Activated CD4-positive, alpha-beta T cell treated with anti-CD3 and anti-CD28 coated beads, Interleukin-2, Interleukin-4, amounts not matched to agents 100 ng/mL and 50 ng/mL, durations not matched to agents 16 hours and 8 hours (primary cell): ENCODE results near the gene SPRR5.

ENCODE experiments used
- DNase-seq: peaks from one replicate; pipeline ENCODE4 v3.0.0-alpha.2; 2020; ENCODE audit warnings: low spot score

The SPRR5 gene

GRCh38 chr1:152946248-152946647 lies 758 bp upstream of the SPRR5 start:
- no peak for DNase-seq

GRCh38 chr1:152951711-152952110 lies 4.7 kb downstream of the SPRR5 start:
- no peak for DNase-seq

- no peak for DNase-seq
These were observed 6.8 kb downstream of the SPRR5 start for GRCh38 chr1:152953761-152954160.

DNA sequence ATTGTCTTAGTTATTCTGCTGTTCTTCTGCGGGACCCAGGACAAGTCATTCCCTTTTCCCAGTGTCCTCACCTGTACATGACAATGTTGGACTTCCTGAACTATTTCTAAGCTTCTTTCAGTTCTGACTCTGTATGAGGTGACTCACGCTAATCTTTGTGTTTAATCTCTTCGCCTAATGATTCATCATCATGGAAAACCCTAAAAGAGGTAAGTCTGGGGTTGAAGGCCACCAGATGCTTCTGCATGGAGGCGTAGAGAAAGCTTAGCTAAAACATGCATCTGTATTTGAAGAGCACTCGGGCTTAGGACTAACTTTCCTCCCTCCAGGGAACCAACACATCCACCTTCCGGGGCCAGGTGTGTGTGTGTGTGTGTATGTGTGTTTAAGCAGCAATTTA lies 7.4 kb downstream of the SPRR5 start:
- DNase-seq, result no peak

- DNase-seq, result no peak
These were observed 10.6 kb downstream of the SPRR5 start for GRCh38 chr1:152957561-152957960.

GRCh38 chr1:152959273-152959672 lies 12.3 kb downstream of the SPRR5 start:
- DNase-seq, result no peak

- DNase-seq, result no peak
These were observed 12.9 kb downstream of the SPRR5 start for GRCh38 chr1:152959801-152960451.

GRCh38 chr1:152960452-152961044 lies 13.5 kb downstream of the SPRR5 start:
- DNase-seq, result no peak

DNA sequence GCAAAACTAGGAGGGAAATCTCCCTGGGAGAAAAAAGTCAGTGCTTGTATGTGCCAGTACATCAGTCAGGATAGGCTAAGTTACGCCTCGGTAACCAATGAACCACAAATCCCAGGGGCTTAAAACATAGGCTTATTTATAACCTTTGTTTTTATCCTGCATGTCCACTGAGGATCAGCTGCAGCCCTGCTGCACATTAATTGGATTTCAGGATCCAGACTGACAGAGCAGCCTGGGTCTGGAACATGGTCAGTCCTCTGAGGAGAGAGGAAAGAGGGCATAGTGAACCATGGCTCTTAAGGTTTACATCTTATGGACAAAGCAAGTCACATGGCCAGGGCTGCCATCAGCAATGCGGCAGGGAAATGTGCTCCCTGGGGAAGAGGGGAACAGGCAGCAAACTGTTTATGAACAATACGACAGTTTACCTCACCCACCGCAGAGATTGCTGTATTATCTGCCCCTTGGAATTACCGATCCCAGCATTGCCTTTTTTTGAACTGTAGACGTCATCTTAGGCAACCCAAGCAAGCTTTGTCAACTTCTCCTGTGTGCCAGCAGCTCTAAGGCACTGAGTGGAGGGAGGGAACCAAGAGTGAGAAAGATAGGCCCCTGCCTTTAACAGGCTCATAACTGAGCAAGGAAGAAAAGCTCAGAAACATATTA lies 14.4 kb downstream of the SPRR5 start:
- no peak for DNase-seq

DNA sequence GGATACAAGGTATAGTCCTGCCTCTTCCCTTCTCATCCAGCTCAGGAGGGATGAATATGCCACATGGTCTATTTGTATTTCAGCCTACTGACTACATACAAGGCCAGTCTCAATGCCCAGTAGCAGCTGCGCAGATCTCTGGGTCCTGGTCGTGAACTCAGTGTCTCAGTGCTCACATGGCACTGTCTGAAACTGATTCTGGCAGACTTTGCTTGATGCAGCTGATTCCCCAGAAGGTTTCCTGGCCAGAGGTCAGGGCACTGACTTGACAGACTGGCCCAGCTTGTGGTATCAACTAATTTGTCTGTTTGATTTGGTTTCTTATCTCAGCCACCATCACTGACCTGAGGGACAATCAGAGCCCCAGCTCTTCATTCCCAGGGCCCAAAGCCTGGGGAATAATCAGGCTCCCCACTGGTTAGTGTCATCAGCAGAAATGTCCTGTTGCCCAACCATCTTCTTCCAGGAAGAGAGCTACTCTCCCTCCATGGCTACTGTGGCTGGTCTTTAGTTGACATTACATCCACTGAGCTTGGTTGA lies 15.9 kb downstream of the SPRR5 start:
- no peak for DNase-seq

DNA sequence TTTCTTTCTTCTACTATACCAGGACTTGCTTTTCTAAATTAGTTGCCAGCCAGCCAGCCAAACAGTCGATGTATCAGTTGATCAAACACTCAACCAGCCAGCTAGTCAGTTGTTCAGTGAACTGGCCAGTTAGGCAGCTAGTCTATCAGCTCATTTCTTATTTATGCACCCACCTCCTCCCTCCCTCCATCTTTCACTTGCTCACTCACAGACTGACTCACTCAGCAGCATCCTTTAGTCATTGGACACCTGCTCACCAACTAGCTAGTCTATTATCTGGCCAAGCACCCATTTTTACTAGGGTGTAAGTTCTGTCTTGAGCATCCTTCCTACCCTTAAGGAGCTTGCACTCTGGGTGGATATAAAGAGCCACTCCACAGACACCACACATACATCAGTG lies 17.5 kb downstream of the SPRR5 start:
- DNase-seq, result no peak

DNA sequence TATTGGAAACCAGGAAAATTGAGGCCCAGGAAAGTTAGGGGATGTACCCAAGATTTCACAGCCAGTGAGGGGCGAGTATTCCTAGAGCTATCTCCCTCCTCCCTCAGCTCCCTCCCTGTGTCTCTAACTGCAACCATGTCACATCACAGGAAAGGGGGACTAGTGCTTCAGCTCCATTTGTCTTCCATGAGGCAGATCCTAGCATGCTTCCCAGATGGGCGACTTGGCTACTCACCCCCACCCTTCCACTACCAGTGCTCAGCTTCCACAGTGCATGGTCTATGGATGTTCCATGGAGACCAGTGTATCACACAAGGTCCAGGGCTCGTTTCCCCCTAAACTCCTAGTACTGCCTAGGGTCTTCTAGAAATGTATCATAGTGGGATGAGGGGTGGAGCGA lies 18.8 kb downstream of the SPRR5 start:
- DNase-seq, result no peak

- DNase-seq, result peak; percentile 40
These were observed 20.2 kb downstream of the SPRR5 start for GRCh38 chr1:152967201-152967600.

DNA sequence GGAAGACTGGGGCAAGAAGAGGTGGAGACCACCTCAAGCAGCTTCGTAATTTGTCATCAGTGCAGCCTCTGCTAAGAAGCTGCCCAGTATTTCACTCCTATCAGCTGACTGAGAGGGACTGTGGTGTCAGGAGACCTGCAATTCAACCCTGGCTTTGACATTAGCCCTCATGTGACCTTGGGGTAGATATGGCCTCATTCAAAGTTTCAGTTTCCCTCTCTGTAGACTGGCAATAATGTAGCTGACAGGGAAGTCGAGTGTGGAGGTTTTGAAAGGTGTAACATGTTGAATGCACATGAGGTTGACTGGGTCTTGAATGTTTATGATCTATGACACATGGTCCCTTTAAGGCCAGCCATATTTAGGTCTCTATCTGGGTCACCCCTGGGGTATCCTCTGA lies 21.2 kb downstream of the SPRR5 start:
- DNase-seq, result peak; percentile 15

DNA sequence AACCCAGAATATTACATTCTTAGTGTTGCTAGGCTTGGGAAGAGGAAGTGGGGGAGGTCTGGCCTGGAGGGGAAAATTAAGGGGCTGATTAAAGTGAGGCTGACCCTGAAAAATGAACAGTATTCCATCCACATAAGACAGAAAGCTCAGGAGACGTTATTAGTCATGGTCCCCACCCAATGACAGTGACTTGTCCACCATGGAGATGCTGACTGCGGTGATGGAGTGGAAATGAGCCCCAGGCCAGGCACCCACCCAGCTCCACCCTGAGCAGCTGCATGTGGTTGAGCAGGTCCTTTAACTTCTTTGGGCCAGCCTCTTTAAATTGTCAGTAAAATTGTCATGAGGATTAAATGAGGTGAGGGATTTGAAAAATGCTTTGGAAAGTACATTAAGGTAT lies 22.0 kb downstream of the SPRR5 start:
- DNase-seq, result no peak

GRCh38 chr1:152970495-152970894 lies 23.5 kb downstream of the SPRR5 start, which contains the start of gene SPRR4:
TSS of gene SPRR4 (plus strand) at chr1:152970648. CDS start at chr1:152971891, 1,243 bp downstream.
- DNase-seq, result no peak

- DNase-seq, result no peak
These were observed 25.3 kb downstream of the SPRR5 start for GRCh38 chr1:152972196-152972886.

GRCh38 chr1:152976688-152977087 lies 29.7 kb downstream of the SPRR5 start:
- DNase-seq, result no peak

DNA sequence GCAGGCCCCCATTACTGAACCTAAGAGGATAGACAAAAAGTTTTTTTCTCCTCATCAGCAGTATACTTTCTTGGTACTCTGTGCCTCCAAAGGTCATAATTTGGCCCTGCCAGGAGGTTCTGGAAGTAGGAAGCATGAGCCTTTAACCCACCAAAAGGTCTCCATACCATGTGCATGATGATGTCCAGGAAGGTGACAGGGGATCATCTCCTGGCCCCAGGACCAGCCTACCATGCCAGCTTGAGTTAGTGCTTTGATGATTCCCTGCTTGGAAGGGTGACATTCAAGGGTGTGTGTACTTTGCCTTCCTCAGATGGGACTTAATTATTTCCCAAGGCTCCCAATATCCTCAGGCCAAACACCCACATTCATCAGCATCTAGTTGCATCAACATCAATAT lies 30.6 kb downstream of the SPRR5 start:
- DNase-seq, result no peak

- DNase-seq, result no peak
These were observed 33.7 kb downstream of the SPRR5 start for GRCh38 chr1:152980676-152981075.

DNA sequence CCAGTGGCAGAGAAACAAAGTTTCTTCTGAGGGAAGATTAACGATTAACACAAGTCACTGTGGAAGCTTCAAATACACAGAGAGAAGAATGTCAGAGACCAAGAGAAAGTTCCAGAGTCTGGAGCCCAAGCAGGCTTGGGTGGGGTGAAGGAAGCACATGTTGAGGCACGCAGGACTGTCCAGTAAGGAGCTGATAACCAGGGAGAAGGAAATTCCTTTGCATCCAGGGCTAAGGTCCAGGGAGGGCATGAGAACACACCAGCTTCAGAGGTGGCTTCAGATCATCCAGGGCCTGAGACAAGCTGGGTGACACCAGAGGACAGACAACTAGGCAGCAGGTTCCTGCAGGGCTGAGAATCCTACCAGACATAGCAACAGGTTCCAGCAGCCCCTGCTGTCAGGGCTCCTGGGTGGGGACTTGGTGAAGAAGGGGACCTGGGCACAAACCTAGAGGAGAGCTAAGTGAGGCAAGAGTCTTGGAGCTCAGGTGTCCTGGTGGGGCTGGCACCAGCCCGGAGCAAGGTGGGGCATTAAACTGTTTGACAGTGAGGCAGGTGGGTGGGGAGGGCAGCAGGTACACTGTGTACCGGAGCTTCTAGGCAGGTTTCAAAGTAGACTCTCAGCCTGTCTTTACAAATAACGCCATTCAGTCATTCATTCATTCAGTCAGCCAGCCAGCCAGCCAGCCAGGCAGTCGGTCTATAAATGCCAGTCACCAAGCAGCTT lies 34.3 kb downstream of the SPRR5 start:
- no peak for DNase-seq

DNA sequence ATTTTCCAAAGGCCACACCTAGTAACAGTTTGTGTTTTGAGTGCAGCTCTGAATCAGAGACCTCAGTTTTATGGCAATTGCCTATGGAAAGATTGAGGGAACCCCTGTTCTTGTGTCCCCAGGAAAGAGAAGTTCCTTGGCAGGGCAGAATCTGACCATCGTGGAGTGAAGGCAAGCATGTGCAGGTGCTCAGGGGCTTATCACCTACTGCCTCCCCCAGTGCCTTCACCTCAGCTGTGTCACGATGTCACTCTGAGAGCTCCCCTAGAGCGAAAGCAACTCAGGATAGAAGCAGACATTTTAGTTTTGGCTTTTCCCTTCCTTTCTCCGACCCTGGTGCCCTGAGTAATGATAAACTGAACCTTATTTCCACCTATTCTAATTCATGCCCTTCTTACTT lies 35.1 kb downstream of the SPRR5 start:
- no peak for DNase-seq
